ENCODE measurements around the gene GFRA1. TPM values are rescaled to one million over a fixed set of nuclear protein-coding genes. Genes with fewer than 3 reads are reported as not detected.

Gene GFRA1
- total and polyA plus RNA-seq, 2 of the 8 experiments (the other 6 are each of a cell fraction or from before 2014, with no cell fraction given) = 1.1 to 2.0 TPM

GRCh38 chr10:116088985-116089384 is 184.0 kb downstream of the GFRA1 start:
- no peak overlapping the region for H4K8ac ChIP-seq (ENCODE audit: extremely low read depth, insufficient read depth, low read length)
- no peaks in the 10 kb centered on the region for H3K23me2 ChIP-seq (ENCODE audit: low read depth, low read length)
- H2BK120ac ChIP-seq (replicated peaks; ENCODE audit: low read depth, low read length) = no peak overlapping the region
- H3K27ac ChIP-seq (ENCODE audit: low read depth, low read length) = no peak overlapping the region
- no peak overlapping the region for H4K5ac ChIP-seq (ENCODE audit: insufficient read length, low read depth, low read length)
- no peaks in the 10 kb centered on the region for H3K27me3 ChIP-seq (replicated peaks in 1 of 4; ENCODE audit: control insufficient read depth in 3 of 4, extremely low read depth in 1 of 4, insufficient read depth in 3 of 4, low read length in 3 of 4)
- no peak overlapping the region for H2BK15ac ChIP-seq (ENCODE audit: low read length)
- no peak overlapping the region for H2BK5ac ChIP-seq (ENCODE audit: low read depth, low read length)
- H3K4me3 ChIP-seq (ENCODE audit: extremely low read depth in 1 of 4, insufficient read depth in 2 of 4, low read depth in 3 of 4, low read length in 4 of 4) = no peak overlapping the region
- 93% methylated on average over 6 of the region's 6 CpGs; no CpG with 5 or more reads in 1 of the 2 experiments for WGBS, 2 experiments (ENCODE audit: extremely low coverage in 1 of 2, insufficient coverage in 1 of 2, insufficient read length in 1 of 2, insufficient replicate concordance in 2 of 2, low coverage in 1 of 2, low lambda C conversion rate in 2 of 2, missing lambda C conversion rate in 1 of 2)
- TF ChIP-seq TBP (IDR thresholded peaks at IDR 0.05; ENCODE audit: low read depth, low read length) = no peak
- no peak for TF ChIP-seq ATF3 (IDR thresholded peaks at IDR 0.05; ENCODE audit: insufficient read depth, low read depth, low read length)
- no peak overlapping the region for H3K56ac ChIP-seq (replicated peaks; ENCODE audit: insufficient read length, low read depth, low read length)
- no peak overlapping the region for H2BK12ac ChIP-seq (ENCODE audit: low read depth, low read length)
- no peak overlapping the region for H3K4ac ChIP-seq (replicated peaks; ENCODE audit: insufficient read length, low read depth, low read length)
- no peak for DNase-seq (ENCODE audit: low read depth in 1 of 2, low spot score in 2 of 2)
- FAIRE-seq = no peak
- no peak overlapping the region for H4K91ac ChIP-seq (replicated peaks; ENCODE audit: insufficient read length, low read length)
- H3K9me3 ChIP-seq (ENCODE audit: insufficient read depth in 2 of 2, low read depth in 1 of 2, low read length in 1 of 2) = no peaks in the 10 kb centered on the region
- ChIA-PET CTCF (ENCODE audit: partially characterized antibody) (interaction anchor here (1.4 kb wide), 1 partner anchor 11 kb away, joined by 4 read pairs; no protein-coding TSS in a partner anchor), POLR2A (ENCODE audit: partially characterized antibody) (no interaction called here)
- no peak overlapping the region for H3K14ac ChIP-seq (ENCODE audit: insufficient read length)
- no peaks in the 10 kb centered on the region for H3K4me1 ChIP-seq (replicated peaks in 1 of 4; ENCODE audit: control insufficient read depth in 3 of 4, insufficient read depth in 4 of 4, low read length in 3 of 4)
- H4K20me1 ChIP-seq (replicated peaks in 1 of 2; ENCODE audit: control insufficient read depth in 1 of 2, insufficient read depth in 2 of 2, low read length in 2 of 2) = no peaks in the 10 kb centered on the region
- H3K79me1 ChIP-seq (ENCODE audit: low read depth, low read length) = no peaks in the 10 kb centered on the region
- H3K4me2 ChIP-seq (ENCODE audit: insufficient read depth in 1 of 2, low read depth in 2 of 2, low read length in 2 of 2) = no peak overlapping the region
- H2AK5ac ChIP-seq (ENCODE audit: low read depth, low read length) = no peak overlapping the region
- H2BK20ac ChIP-seq (ENCODE audit: low read length) = no peak overlapping the region
- H3K79me2 ChIP-seq (ENCODE audit: control insufficient read depth in 1 of 2, insufficient read depth in 2 of 2, low read length in 2 of 2) = no peaks in the 10 kb centered on the region
- H3K23ac ChIP-seq (ENCODE audit: insufficient read length) = no peak overlapping the region
- no peaks in the 10 kb centered on the region for H3K36me3 ChIP-seq (ENCODE audit: control insufficient read depth in 2 of 4, insufficient read depth in 4 of 4, low read length in 3 of 4)
- H3K9ac ChIP-seq (replicated peaks in 1 of 4; ENCODE audit: extremely low read depth in 1 of 4, low read depth in 3 of 4, low read length in 3 of 4) = no peak overlapping the region
- no peak overlapping the region for H3K18ac ChIP-seq (ENCODE audit: extremely low read depth, low read length)
- no peak overlapping the region for H2AFZ ChIP-seq (ENCODE audit: low read length)
